GM12892 (cell line): ENCODE data around the gene NTN5.

ENCODE experiments used
- POLR2A ChIP-seq: IDR thresholded peaks from 2 replicates; pipeline ENCODE4 v1.6.1; 2011; ENCODE audit warnings: low read depth, low read length, control low read depth
- POLR2AphosphoS5 ChIP-seq: IDR thresholded peaks from 2 replicates; pipeline ENCODE4 v1.6.1; 2011; ENCODE audit warnings: low read depth, low read length, control low read depth

GRCh38 chr19:48719263-48720171 lies 46.7 kb upstream of the NTN5 start, which contains the start of gene MAMSTR:
- TF ChIP-seq POLR2AphosphoS5: no peak
- TF ChIP-seq POLR2A: no peak
